Ramos (cell line): ENCODE results near the gene CPSF4.

Experiments
- in situ Hi-C: fragments of 300-500 bp; cut with MboI; formaldehyde crosslinking; loops from one replicate; pipeline ENCODE4 v1.14.3; 2022; ENCODE audit warnings: low sequenced_read_pairs; ENCODE audit not compliant: unreplicated experiment

CPSF4 gene

DNA sequence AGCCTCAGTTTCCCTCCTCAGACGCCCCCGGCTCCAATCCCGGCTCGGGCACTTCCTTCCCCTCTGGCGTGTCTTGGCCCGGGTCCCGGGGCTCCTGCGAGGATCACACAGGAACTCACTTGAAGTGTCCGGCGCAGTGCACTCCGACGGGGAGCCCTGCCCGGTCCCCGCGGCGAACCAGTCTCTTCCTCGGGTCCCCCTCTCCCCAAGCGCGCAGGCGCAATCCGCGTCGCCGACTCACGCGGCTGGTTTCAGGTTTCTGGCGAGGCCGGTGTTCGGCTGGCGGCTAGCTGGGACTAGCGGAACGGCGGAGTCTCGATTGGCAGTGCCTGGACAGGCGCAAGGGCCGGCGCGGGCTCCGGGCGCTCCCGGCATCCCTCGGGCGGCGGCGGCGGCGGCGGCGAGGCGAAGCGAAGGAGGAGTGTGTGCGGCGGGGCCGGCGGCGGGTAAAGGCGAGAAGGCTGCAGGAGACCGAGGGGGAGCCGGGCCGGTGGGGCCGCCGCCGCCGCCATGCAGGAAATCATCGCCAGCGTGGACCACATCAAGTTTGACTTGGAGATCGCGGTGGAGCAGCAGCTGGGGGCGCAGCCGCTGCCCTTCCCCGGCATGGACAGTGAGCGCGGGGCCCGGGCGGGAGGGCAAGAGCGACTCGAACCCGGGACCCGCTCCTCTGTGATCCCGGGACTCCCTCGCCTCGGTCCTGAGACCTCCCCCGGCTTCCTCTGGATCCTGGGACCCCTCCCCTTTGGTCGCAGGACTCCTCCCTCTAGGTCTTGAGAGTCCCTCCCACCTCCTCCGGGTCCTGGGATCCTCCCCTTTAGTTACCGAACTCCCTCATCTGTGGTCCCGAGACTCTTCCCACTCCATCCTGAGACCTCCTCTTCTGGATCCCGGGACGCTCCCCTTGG lies at the start of gene CPSF4, which contains the start of gene PTCD1:
Gene CPSF4 (plus strand): TSS at position 371 of the 908 bp plus-strand sequence. CDS start 140 bp downstream, at position 511.
Gene PTCD1 (minus strand): TSS at position 226 of the 908 bp plus-strand sequence. CDS start 3,556 bp downstream, outside the sequence.
- in situ Hi-C loops = no loop called here

DNA sequence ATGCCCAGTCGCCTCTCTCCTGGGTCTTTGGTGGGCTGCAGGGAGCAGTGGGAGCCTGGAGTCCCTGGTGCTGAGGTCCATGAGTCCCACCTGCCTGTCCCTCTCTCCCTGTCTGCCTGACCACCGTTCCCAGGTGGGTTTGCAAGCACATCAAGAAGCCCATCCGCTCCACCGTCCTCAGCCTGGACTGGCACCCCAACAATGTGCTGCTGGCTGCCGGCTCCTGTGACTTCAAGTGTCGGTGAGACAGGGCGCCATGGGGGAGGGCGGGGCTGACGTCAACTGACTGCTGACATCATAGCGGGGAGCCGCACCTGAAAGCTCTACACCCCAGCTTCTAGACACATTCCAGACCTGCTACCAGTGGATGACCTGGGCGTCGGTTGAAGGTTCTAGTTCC lies 49.0 kb upstream of the CPSF4 start:
- in situ Hi-C loops = no loop called here

DNA sequence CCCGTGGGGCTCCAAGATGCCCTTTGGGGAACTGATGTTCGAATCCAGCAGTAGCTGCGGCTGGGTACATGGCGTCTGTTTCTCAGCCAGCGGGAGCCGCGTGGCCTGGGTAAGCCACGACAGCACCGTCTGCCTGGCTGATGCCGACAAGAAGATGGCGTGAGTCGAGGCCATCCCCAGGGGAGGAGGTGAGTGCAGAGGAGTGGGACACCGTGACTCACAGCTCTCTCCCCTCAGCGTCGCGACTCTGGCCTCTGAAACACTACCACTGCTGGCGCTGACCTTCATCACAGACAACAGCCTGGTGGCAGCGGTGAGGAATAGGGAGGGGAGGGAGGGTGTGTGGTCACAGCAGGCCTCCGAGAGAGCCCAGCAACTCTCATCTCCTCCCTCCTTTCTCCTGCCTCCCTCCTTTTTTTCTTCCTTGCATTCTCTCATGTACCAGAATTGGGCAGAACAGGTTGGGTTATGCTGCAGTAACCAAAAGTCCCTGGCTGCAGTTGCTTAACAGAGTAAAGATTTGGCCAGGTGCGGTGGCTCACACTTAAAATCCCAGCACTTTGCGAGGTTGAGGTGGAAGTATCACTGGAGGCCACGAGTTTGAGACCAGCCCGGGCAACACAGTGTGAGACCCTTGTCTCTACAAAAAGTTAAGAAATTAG lies 47.7 kb upstream of the CPSF4 start:
- in situ Hi-C loops = no loop called here

DNA sequence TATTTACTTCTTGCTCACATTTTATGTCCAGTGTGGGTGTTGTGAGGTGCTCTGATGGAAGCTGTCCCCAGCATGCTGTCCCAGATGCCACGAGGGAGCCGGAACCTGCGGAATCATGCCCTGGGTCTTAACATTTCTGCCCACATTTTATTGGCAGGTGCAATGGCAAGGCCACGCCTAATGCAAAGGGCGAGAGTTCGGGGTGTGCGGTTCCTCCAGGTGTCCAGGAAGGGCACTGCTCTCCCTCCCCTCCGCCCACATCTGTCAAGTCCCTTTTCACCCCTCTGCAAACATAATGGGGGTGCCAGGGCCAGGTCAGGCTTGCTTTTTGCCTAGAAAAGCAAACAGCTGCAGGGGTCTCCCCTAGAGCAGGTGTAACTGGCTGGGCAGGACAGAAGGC lies 46.7 kb upstream of the CPSF4 start:
- in situ Hi-C loops = no loop called here

DNA sequence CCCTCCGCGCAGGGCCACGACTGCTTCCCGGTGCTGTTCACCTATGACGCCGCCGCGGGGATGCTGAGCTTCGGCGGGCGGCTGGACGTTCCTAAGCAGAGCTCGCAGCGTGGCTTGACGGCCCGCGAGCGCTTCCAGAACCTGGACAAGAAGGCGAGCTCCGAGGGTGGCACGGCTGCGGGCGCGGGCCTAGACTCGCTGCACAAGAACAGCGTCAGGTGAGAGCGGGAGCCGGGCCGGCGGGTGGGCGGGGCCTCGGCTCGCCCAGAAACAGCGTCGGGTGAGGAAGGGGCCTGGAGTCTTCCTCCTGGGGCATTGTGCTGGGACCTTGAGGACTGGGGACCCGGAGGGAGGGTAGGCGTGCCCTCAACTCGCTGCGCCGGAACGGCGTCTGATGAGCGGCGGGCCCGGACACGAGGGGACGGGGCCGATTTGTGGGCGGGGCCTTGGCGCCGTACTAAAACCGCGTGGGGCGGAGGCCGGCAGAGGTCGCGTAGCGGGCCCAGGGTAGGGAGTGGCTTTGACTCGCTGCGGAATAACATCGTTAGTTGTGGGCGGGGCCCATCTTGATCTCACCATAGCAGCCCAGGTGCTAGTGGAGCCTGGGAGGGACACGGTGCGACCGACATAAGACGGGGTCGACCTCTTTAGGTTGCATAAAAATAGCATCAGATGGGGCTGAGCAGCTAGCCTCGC lies 45.9 kb upstream of the CPSF4 start:
- in situ Hi-C loops = no loop called here

DNA sequence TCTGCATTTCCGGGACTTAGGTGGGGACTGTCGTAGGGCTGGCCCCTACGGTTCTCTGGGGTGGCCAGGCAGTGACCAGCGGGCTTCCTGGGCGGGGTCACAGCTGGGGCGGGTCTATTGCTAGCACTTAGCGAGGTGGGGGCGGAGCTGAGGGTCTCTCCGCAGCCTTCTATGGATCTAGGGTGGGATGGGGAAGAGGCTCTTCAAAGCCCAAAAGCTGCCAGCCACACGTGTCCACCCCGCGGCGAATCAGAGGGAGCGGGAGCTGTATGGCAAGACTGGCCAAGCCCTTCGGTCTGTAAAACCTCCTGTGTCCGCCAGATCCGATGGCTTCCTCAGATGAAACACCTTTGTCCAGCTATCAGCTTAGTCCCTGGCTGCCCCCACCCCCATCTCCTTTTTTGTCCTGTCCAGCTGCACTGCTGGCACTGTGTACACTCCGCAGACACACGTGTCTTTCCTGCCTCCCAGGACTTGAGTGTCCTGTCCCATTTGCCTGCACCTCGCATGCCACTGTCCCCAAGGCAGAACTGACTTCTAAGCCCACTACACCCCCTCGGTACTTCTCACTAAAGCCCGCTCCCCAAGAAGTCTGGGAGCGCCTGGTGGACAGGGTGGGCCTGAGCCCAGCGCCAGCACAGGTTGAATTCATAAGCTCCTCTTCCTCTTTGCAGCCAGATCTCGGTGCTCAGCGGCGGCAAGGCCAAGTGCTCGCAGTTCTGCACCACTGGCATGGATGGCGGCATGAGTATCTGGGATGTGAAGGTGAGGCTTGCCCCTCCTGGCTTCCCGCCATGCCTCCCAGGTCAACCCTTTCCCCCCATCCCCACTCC lies 45.2 kb upstream of the CPSF4 start:
- in situ Hi-C loops = no loop called here

DNA sequence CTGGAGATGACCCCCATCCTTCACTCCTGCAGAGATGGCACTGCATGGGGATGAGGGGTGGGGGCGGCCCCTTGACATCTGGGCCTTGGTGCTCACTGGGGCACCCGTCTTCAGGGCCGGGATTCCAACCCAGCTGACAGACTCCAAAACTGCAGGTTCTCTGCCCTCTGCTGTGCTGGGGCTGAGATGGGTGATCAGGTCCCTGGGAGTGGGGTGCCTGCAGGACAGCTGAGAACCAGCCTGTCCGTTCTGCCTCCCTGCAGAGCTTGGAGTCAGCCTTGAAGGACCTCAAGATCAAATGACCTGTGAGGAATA lies 44.6 kb upstream of the CPSF4 start:
- in situ Hi-C loops = no loop called here

DNA sequence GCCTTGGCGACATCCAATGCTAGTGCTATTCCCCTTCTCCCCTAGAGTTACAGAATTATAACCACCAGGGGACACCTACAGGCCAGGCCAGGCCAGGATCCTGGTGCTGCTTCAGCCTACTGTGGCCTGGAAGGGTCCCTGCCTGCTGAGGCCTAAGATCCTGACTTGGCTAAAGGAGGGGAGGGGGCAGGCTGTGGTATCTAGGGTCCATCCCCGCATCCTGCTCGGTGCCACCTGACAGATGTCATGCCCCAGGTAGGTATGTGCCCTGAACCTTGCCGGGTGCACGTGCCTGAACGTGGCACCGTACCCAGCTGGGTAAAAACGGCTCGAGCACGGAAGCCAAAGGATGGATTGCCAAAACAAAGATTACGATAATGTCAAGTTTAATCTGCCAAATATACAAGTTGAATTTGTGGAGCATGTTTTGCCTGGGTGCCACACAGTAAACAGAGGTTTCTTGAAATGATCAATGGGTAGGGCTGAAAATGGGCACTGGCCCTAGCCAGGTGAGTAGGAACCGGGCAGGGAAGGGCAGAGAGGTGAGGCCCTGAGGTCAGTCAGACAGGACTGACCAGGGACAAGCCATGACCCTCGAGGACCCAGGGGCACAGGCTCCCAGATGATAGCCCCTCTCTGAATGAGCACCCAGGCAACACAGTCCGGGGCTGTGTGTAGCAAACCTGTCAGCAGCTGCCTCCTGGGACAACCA lies 43.0 kb upstream of the CPSF4 start:
- in situ Hi-C loops = no loop called here

DNA sequence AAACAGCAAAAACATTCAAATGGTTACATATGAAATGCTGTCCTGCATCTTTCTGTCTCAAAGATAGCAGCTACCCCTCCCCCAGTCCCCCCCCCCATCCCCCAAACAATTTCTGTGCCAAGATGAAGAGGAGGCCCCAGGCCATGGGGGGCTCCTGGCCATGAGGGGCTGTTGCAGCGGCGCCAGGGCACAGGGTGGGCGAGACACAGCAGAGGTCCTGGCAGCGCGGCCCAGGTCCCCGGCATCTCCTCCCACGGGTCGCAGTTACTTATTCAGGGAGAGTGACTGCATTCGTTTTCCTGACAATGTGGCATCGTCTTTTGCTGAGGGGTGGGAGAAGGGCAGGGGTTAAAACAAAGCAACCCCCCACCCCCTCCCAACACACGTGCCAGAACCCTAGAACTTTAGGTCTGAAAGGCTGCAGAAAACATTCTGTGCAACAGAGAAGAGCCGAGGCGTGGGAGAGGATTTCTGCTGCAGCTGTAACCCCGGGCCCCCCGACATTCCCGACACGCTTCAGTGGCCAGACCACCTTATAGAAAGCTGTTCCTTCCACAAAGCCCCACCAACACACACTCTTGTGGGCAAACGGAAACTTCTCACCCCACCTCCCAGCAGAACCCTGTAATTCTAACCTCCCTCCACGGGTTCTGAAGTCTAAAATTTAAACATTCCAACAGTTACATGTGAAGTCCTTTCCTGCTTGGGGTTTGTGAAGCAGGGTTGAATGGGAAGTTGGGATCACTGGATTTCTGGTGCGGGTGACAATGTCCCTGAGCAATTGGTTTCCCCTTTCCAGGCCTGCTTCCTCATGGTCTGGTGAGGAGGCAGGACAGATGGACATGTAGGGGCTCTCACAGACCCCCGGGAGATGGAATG lies 42.1 kb upstream of the CPSF4 start:
- in situ Hi-C loops = no loop called here

DNA sequence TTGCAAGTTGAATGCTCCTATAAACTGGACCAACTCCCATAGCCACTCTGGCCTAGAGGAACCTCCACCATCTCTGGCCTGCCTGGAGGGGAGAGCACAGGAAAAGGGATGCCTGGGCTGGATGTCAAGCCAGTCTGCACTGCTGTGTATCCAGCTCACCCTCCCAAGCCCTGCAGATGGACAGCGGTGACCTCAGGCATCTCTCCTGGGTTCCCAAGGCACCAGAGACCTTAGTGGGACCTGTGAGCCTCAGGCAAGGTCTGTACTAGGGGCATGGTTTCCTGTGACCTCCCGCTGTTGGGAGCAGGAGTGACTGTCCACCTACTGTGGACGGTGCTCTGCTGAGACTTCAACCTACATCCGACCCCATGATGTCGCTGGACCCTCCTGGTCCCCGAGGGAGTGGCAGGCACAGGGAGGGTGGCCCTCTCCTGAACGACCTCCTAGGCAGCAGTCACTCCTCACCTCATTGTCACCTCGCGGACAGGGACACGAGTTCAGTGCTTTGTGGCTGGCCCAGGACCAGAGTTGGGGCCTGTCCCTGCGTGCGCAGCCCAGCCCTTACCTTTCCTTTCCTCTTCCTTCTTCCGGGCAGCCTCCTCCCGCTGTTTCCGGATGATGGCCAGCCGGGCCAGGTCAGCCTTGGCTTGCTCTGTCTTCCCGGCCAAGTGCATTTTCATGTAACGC lies 41.3 kb upstream of the CPSF4 start:
- in situ Hi-C loops = no loop called here

DNA sequence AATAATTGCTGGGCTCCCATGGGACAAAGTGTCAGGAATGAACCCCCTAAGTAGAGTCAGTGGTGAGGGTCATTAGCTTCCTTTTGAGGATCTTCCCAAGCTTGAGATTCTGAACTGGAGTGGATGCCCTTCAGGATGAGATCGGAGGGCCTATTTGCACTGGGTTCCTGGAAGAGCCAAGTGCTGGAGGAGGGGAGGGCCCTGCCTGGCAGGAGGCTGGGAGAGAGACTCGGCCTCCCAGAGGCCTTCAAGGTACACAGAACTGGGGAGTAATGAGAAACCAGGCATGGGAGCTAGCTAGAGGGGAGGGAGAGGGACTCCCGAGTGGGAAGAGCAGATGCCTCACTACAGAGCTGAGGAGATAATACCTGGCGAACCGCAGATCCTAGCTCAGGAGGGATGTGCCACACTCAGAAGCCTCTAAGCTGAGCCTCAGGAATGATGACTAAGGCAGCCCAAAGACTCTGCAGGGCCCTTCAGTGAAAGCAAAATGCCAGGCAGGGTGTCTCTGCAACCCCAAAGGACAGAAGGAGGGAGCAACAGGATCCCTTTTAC lies 39.8 kb upstream of the CPSF4 start:
- in situ Hi-C loops = no loop called here

DNA sequence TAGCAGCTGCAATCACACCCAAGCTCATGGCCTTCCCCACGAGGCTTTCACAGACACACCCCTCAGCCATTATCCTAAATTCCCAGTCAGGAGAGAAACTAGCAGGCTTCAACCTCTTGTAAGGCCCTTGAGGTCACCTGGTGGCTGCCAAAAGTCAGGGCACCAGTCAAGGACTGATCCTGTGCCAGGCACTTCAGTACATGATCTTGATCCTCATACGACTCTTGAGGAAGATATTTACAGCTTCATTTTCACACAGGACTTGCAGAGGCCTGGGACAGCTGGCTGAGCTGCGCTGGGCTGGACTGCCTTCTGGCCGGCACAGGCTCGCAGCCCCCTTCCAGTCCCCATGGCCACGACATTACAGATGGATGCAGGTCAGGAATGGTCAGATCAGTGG lies 39.1 kb upstream of the CPSF4 start:
- in situ Hi-C loops = no loop called here

DNA sequence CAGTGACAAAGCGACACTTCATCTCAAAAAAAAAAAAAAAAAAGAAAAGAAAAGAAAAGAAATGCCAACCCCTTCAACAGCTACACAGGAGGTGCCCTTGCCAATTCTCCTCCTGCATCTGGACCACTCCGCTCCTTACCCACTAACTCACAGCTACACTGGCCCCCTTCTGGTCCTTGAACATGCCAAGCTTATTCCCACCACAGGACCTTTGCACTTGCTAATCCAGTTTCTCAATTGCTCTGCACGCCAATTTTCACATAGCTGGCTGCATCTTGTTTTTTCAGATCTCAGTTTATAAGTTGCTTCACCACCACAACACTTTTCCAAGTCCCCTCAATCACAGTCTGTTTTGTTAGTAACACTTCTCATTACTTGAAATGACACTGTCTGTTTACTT lies 35.9 kb upstream of the CPSF4 start:
- in situ Hi-C loops = no loop called here

DNA sequence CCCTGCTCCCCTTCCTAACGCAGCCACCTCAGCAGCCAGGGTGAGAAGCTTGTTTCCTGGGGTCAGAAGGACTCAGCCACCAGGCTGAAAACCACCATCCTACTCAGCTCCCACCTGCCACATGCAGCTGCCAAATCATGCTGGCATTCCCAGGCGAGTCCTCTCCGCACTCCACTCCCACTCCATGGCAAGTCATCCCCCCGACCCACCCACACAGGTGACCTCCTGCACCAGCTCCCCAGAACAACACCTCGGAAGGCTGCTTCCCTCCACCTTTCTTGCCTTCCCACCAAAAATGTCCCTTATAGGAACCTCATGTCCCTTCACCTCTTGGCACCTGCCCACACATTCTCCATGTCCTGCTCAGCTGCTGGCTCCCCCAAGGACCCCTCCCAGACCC lies 35.0 kb upstream of the CPSF4 start:
- in situ Hi-C loops = no loop called here

DNA sequence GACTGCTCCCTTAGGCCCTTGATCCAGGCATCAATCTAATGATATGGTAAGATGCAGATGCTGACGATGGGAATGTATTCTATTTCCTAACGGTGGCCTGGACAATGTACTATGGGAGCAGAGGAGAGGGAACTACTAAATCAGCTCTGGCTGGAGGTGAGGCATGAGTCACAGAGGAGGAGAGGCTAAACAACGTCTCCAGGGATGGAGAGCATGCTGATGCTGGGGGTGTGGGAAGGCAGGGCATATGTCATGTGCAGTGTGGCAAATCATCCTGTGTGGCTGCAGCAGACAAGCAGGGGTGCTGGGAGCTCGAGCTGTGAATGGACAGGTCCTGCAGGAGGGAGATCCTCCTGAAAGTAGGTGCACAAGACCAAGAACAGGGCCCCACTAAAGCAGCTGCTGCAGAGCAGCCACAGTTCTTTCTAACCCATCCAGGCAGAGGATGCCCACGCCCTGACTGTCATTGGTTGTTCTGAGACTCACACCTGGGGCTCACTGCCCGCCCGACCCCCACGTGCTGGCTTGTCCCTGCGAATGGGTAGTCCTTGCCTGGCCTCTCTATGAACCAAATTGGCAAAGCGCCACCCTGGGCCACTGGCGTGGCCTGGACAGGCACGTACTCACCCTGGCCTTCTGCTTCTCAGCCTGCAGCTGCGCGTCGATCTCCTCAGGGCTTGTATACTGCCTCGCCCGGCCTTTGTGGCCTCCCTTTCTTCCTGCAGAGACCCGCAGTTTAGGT lies 34.3 kb upstream of the CPSF4 start:
- in situ Hi-C loops = no loop called here

DNA sequence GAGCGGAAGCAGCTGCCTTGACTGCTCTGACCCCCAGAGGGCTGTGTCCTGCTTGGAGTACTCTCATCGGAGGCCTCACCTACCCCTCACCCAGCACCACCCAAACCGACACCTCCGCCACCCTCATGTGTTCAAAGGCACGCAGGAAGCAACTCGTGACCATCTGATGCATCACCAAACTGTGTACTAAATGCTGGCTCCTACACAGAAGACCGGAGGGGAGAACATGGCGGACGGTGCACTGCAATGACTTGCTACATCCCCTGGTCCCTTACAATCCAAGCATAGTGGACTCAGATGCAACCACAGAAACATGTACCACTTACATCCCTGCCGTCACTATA lies 33.8 kb upstream of the CPSF4 start:
- in situ Hi-C loops = no loop called here

DNA sequence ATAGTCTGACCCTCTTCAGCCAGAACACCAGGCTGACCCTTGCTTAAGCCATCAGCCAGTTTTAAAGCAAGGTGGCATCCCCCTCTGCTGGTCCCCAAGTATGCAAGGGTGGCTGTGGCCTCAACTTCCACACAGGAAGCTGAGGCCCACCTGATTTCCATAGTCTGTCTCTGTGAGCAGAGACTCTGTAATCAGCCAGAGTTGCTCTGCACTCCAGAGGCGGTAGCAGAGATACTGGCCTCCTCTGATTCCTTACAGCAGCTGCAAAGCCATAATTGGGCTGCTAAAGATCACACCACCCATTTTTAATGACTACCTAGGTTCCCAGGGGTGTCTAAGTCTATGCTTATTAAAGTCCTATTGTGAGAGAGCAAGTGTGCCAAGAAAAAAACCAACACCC lies 32.2 kb upstream of the CPSF4 start:
- in situ Hi-C loops = no loop called here
